ENCODE data around the gene SYT13.
"Not testable (repeated sequence)": the region's sequence is repeated elsewhere in the genome, so short reads cannot be mapped to it uniquely, and the experiment has no call there.

SYT13 gene

DNA sequence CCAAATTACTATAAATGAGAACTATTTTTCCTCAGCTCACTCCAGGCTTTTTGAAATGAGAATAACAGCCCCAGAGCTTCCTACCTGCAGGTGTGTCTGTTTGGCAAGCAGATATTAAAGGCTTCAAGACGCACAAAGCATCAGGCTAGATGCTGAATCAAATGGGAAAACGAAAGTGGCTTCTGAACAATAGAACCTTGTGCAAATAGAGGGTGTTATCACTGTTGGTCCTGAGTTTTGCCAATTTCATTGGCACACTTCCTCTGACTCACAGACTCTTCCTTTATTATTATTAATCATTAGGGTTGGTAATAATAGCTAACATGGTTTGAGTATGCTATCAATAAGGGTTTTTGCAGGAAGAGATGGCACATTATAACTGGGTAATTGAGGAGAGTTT lies 13.4 kb downstream of the SYT13 start:
- peak; percentile 65 for DNase-seq (ENCODE audit: low spot score)

DNA sequence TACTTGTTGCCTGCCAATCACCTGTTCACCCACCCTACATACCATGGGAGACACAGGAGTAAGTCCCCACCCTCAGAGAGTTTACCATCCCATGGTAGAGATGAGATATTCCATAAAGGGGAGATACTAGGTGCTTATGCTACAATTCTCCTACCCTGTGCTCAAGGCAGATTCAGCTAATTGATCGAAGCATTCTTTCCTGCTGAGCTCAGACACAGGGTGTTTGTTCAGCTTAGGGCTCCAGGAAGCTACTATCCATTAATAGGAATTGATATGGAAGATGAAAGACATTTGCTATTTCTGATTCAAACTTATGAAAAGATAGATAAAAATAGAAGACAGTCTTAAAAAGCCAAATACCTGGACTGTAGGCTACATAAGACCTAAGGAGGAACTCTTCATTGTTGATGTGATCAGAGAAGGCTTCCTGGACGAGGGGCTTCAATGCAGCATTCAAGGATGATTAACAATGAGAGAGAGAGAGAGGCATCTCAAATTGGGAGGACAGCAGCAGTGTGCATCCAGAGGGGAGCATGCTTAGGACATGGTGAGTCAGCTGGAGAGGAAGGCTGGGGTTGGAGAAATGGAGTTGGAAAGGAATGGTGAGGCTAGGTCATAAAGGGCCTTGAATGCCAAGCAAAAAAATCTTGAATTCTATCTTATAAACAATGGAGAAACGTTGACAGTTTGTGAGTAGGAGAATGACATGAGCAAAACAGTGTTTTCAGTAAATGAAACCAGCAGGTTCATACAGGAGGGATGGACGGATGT lies 15.0 kb downstream of the SYT13 start:
- DNase-seq (ENCODE audit: low spot score): peak; percentile 42

DNA sequence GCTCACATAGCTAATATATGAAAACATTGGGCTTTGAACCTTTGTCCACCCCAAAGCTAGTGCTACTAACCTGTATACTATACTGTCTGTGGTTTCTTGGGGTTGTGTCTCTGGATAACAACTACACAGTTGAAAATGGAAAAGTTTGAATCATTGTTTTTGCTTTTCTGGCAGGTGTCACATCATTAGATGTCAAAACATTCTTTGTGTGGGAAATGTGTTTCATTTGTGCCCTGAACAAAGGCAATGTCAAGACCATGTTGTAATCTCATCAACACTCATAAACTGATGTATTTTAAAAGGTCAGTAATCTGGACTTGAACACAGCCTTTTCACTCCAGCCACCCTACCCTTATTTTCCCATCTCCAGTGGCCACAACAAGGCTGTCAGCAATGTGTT lies 16.5 kb downstream of the SYT13 start:
- no peak for DNase-seq (ENCODE audit: low spot score)

DNA sequence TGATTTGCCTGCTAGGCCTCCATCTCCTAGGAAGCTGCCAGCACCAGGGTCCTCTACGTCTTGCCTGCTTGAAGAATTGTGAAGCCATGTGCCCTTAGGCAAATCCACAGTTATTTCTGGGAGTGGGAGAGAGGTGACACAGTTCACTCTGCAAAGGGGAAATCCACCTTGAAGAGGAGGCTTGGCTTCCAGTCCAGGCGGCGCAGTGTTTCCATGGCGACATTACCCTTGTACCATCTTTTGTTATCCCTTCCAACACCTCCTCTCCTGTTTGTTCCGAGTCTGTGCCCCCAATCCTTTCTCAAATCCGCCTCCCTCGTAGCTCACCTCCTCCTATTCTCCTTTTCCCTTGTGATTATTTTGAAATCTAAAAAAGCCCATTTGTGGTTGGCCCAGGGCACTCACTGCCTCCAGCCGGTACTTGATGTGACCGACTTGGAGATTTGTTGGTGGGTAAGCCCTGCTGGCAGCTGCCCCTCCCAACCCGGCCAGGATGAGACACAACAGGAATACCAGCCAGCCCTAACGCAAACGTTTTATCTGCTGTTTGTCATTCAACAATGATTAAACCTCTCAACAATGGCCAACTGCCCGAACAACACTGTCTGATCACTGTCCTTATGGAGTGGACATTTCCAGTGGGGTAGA lies 18.4 kb downstream of the SYT13 start:
- DNase-seq (ENCODE audit: low spot score): peak; percentile 82

DNA sequence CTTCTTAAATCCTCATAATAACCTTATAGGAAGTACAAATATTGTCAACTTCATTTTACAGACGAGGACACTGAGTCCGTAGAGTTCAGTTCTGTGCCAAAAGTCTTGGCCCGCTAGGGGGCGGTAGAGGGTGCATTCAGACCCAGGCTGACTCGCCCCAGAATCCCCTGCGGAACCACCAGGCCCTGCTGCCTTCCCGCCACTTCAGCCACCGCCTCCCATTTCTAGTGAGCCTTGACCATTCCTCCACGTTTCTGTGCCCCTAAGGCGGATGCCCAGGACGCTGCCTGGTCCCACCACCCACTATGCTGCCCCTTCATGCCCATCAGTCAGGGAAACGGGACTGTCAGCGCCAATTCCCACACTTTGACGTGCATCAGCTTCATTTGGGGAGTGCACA lies 19.1 kb downstream of the SYT13 start:
- DNase-seq (ENCODE audit: low spot score): no peak

DNA sequence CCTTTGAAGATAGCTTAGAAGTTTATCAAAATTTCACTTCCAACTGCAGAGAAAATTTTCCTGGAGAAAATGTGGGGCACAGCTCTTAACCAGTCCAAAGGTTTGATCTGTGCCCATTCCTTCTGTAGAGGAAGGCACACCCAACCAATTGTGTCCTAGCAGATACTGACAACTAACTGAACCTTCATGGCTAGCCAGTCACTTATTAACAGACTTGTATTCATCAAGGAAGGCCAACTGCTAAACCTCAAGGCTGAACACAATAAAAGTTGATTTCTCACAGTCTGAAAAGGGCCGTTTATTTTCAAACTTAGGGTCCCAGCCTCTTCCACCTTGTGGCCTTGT lies 19.5 kb downstream of the SYT13 start:
- peak; percentile 76 for DNase-seq (ENCODE audit: low spot score)

DNA sequence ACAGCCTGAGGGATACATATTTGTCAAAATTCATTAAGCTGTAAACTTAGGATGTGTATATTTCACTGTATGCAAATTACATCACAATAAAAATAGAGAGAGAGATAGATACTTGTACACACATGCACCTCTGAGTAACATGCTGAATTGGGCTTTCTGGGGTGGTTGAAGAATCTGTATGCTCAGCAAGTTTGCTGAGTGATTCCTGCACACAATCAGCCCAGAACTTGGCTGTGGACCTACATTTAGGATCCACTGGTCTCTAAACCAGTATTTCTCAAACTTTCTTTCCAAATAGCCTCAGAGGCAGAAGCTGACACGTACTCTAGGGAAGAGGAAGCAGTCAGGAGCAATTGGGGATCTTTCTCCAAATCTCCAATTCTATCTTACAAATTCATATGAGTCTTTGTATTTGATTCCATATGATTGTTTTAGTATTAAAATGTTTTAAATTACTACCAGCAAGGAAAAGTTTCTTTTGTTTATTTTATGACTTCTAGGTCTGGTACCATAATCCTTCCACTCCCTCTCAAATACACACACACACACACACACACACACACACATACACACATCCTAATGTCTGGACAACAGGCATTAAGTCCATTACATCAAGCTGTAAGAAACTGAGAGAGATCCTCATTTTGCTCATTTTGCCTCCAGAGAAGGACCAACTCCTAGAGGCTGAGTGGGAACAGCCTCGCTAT lies 20.0 kb downstream of the SYT13 start:
- no peak for DNase-seq (ENCODE audit: low spot score)

DNA sequence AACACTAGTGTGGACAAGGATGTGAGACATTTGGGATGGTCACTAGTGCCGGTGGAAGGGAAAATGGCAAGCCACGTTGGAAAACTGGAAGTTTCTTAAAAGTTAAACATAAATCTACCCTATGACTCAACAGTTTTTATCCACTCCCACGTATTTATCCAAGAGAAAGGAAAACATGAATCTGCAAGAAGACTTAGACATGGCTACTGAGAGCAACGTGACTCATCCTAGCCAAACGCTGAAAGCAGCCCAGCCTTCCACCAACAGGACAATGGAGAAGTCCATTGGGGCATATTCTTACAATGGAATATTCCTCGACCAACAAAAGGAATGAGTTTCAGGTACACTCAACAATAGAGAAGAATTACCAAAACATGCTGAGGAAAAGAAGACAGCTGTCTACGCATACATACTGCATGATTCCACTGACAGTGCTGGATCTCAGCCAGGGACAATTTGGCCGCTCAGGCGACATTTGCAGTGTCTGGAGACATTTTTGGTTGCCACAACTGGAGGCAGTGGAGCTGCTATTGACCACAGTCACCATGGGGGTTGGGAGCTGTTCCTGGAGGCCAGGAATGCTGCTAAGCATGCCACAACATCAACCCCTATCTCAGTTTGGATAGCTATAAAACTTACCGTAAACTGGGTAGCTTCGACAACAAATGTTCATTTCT lies 21.2 kb downstream of the SYT13 start:
- DNase-seq (ENCODE audit: low spot score): peak; percentile 97

DNA sequence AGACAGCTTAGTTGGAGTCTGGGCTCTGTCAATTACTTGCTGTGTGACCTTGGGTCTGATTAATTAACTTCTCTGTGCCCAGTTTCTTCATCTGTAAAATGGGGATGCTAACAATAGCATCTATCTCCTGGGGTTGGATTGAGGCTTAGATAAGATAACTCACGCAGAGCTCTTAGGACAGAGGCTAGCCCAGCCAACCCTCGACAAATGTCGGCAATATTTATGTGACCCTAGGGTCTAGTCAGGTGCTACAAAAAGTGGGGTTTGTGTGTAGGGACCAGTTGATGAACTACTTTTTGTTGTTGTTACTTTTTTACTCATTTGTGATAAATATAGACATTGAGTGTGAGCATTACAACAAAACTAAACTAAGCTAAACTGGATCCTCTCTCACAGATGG lies 22.4 kb downstream of the SYT13 start:
- DNase-seq (ENCODE audit: low spot score): no peak

DNA sequence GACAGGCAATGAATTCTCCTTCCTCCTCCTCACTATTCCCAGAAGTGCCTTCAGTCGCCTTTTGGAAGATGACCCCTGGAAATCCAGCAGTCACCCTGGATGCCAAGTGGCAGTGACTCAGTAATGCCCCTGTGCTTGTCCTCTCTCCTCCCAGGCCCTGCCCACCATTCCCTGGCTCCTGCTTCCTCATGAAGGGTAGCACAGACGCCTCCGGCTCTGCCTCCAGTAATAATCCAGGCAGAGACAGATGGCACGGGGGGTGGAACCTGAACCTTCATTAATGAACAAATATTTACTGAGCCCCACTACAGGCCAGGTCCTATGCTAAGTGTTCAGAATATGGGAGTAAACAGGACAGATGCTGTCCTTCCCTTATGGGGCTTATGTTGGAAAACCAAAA lies 23.2 kb downstream of the SYT13 start:
- peak; percentile 61 for DNase-seq (ENCODE audit: low spot score)

DNA sequence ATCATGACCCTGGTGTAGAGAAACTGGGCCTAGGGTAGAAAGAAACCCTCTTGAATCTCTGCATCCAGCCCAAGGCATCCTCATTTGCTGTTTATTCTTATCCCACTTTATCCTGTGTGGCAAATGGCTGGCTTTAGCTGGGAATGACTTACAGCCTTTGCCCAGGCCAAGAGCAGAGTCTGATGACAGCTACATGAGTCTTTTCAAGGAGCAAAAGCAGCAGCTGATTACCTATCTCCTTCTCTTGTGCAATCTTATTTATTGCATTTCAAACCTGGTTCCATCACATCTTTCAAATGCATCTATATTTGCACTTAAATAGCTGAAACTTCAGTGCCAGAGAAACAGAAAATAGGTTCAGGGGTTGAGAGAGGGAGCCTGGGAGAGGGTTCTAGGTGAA lies 26.1 kb downstream of the SYT13 start:
- no peak for DNase-seq (ENCODE audit: low spot score)

DNA sequence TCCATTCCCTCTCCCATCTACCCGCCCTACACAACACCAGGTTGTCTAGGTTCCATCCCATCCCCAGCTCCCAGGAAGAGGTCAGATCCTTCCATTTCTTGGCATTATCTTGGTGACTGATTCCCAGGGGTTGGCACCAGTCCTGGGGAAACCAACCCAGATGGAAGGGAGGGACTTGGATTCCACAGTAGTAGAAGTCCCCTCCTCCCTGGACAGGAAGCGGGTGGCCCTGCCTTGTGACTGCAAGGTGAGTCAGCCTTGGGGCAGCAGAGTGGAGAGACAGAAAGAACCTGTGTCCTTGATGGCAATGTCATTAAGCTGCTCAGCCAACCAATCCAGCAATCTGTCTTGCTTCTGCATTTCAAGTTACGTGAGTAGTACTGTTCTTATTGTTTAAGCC lies 26.5 kb downstream of the SYT13 start:
- peak; percentile 97 for DNase-seq (ENCODE audit: low spot score)

DNA sequence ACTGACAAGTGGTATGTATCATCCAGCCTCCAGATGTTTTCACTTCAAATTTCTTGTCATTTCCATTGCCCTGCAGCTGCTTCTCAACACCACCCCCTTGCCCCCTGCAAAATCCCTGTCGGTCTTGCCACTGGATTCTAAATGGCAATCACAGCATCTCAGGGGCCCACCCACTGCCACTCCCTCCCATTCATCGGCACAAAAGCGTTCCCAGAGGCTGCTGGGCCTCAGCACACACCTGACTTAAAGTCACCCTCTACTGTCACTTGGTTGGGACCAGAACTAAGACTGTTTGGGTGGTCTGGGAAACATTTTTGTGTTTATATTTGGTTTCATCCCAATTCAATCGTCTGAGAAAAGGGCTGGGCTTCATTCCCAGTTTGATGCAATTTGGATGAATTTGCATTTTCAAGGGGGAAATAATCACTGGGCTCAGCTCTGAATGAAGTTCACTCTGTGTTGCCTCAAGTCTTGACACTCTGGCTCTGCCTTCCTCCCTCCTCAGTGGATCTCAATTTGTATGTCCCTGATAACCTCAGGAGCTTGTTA lies 27.1 kb downstream of the SYT13 start:
- no peak for DNase-seq (ENCODE audit: low spot score)

DNA sequence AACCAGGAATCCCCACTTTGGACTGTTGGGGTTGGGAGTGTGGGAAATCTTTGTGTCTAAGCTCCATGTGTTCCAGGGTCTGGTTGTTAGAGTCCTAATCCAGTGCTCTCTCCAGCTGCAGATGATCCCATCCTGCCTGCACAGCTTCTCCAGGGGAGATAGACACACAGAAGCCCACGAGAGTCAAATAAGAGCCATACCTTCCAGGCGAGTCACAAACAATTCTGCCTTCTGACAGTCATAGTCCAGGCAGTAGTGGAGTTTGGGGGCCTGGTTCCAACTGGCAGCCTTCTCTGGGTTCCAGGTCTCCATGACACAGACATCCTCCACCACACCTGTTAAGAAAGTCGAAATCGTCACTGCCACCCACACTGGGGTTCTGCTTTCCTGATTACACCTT lies 32.1 kb downstream of the SYT13 start:
- peak; percentile 62 for DNase-seq (ENCODE audit: low spot score)

DNA sequence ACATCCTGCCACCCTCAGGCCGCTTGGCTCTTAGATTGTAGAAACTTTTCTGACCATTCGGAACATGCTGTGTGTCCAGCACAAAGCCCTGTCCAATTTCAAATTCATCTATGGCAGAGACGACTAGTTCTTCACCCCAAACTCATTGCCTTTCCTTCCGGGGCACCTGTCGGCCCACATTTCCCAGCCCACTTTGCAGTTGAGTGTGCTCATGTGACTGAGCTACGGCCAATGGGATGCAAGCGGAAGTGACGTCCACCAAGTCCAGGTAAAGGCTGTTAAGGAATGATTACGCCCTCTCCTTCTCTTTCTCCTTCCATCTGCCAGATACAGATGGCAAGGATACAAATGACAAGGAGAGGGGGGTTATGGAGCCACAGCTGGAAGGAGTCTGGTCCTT lies 32.5 kb downstream of the SYT13 start:
- no peak for DNase-seq (ENCODE audit: low spot score)

DNA sequence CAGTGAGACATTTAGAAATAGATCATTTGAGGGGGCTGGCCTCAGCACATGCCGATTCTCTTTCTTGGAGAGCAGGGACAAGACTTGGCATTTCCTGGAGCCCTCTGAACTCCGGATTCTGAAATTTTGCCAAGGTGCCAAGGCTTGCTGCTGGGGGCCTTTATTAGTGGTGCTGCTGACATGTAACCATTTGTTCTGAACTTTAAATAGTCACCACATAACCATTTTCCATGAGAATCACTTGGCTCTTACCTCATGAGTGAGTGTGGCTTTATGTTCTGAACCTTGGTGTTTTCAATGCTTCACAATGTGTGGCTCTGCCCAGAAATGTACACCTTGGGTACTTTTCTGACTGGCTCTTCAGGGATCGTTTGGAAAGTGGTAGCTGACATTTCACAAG lies 33.3 kb downstream of the SYT13 start:
- DNase-seq (ENCODE audit: low spot score): peak; percentile 19

DNA sequence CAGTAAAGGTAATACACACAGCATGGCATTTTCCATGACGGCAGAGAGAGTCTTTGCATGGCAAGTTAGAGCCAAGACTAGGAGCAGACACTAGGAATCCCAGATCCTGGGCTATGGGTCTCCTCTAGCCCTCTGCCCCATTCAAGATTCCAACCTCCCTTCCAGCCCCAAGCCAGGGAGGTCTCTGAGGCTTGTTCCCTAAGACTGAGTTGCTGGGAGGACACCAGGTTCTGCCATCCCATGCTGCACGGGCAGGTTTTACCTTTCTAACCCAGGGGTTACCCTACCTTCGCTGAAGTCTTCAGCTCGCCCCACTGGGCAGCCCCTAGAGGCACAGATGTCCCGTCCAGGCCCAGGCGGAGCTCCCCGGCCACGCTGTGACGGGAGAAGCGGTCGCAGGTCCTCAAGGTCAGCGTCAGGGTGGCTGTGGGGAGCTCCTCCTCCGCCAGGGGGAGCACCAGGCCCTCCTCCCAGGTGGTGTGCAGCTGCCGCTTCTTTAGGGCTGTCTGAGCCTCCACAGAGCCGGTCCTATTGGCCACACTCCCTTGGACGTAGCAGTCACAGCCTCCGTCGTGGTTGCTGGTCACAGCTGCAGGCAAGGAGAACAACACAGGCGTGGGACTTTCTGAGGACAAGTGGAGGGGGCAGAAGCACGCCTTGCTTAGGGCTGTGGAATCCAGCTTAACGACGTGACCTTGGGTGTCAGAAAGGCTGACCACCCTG lies 33.8 kb downstream of the SYT13 start:
- DNase-seq (ENCODE audit: low spot score): peak; percentile 75

DNA sequence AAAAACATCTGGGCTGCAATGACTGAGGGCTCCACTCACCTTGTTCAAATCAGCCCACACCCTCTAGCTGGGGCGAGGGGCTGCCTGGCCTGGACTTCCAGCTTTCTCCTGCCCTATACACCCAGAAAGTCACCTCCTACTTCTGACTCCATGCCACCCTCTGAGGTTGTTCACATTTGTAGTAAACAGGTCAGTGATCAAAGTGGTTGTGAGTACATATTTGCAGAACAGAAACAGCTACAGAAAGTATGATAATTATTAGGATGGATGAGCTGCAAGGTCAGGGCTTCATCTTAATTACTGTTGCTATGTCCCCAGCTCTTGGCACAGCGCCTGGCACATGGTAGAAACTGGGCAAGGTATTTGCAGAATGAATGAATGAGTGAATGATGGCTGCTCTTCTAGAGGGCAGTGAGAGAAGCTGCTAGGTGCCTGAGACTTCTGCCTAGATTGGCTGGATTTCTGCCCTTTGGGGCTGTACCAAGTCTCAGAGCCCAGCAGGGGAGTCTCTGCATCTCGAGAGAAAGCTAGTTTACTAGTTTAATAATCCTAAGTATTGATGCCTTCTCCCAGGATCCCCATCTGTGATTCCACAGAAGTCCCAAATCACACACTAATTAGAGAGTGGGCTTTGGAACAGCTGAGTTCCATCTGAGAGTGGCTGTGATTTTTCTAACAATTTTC lies 36.0 kb downstream of the SYT13 start:
- no peak for DNase-seq (ENCODE audit: low spot score)

DNA sequence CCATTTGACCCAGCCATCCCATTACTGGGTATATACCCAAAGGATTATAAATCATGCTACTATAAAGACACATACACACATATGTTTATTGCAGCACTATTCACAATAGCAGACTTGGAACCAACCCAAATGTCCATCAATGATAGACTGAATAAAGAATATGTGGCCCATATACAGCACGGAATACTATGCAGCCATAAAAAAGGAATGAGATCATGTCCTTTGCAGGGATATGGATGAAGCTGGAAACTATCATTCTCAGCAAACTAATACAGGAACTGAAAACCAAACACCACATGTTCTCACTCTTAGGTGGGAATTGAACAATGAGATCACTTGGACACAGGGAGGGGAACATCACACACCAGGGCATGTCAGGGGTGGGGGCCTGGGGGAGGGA lies 36.8 kb downstream of the SYT13 start:
- DNase-seq (ENCODE audit: low spot score): not testable (repeated sequence)

DNA sequence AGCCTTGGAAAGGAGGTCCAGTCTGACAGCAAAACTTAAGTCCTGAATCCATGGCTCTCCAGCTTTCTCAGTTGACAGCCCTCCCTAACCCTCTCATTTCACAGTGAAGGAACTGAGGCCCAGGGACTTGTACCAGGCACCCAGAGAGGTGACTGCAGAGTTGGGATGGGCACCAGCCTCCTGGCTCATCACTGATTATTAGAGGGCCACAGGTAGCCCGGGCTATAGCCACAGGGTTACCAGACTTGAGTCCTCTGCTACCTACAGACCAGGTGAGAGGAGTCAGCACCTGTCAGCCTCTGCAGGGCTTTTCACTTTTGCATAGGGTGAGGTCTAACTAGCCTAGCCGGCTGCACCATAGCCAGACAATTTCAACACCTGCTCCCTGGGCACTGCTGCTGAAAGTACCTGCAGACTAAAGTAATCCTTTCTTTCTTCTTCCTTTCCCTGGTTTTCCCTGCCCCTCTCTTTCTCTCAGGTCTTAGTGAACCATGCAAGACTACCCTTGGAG lies 37.6 kb downstream of the SYT13 start:
- no peak for DNase-seq (ENCODE audit: low spot score)

DNA sequence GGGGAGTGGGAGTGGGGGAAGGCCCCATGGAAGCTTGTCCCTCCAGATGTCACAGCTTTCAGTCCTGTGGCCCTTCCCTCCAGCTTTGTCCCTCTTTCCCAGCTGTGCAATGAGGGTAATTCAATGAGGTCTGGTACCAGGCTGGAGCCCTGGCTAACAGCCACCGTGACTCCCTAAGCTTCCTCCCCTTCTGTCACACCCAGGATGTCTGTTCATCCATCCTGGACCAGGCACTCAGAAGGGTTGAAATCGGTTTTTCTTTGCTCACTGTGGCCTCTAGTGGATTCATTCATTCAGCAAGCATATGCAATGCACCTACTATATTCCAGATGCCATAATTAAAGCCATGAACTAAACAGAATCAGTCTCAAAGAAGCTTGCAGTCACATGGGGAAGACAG lies 38.7 kb downstream of the SYT13 start:
- no peak for DNase-seq (ENCODE audit: low spot score)

All from kidney tubule cell (primary cell).